Neutrophil (primary cell): ENCODE data around the gene AADACL3.

Experiments
- H3K27ac ChIP-seq: fragments of 200-600 bp; sonication (generic); 2 replicates; pipeline ENCODE4 v1.5.1; 2016; ENCODE audit warnings: mild to moderate bottlenecking, moderate library complexity
- H3K27me3 ChIP-seq: fragments of 200-600 bp; sonication (generic); 2 replicates; pipeline ENCODE4 v1.6.0; 2016; ENCODE audit warnings: mild to moderate bottlenecking
- H3K36me3 ChIP-seq: fragments of 200-600 bp; sonication (generic); 2 replicates; pipeline ENCODE4 v1.5.1; 2017
- H3K4me1 ChIP-seq, 2 experiments: fragments of 200-600 bp in 1 of 2; sonication (generic) in 1 of 2; 1 replicate in 1 of 2; 2 replicates in 1 of 2; pipeline versions ENCODE4 v1.5.1 to v1.6.1; 2013 to 2016; ENCODE audit warnings: low read depth in 1 of 2, low read length in 1 of 2, mild to moderate bottlenecking in 1 of 2, moderate library complexity in 1 of 2; ENCODE audit not compliant: control insufficient read depth in 1 of 2, insufficient read depth in 1 of 2
- H3K4me3 ChIP-seq, 2 experiments: fragments of 200-600 bp in 1 of 2; sonication (generic) in 1 of 2; 1 replicate in 1 of 2; 2 replicates in 1 of 2; pipeline ENCODE4 v1.5.1; 2013 to 2016; ENCODE audit warnings: low read depth in 1 of 2, low read length in 1 of 2, mild to moderate bottlenecking in 1 of 2, moderate library complexity in 1 of 2
- H3K9me3 ChIP-seq: fragments of 200-600 bp; sonication (generic); 2 replicates; pipeline ENCODE4 v1.5.1; 2016
- CTCF ChIP-seq: fragments of 200-600 bp; sonication (generic); IDR thresholded peaks from 2 replicates; pipeline ENCODE4 v1.5.1; 2016; ENCODE audit warnings: antibody characterized with exemption

AADACL3 gene

GRCh38 chr1:12697397-12697796, 18.5 kb upstream of the AADACL3 start:
- H3K36me3 ChIP-seq: no peaks in the 10 kb centered on the region
- H3K9me3 ChIP-seq: no peaks in the 10 kb centered on the region
- H3K4me1 ChIP-seq: peaks cover 13 to 17% of the 10 kb centered on the region in 2 experiments
- no peaks in the 10 kb centered on the region for H3K27me3 ChIP-seq
- H3K4me3 ChIP-seq: no peak overlapping the region
- no peak overlapping the region for H3K27ac ChIP-seq
- TF ChIP-seq CTCF: no peak

DNA sequence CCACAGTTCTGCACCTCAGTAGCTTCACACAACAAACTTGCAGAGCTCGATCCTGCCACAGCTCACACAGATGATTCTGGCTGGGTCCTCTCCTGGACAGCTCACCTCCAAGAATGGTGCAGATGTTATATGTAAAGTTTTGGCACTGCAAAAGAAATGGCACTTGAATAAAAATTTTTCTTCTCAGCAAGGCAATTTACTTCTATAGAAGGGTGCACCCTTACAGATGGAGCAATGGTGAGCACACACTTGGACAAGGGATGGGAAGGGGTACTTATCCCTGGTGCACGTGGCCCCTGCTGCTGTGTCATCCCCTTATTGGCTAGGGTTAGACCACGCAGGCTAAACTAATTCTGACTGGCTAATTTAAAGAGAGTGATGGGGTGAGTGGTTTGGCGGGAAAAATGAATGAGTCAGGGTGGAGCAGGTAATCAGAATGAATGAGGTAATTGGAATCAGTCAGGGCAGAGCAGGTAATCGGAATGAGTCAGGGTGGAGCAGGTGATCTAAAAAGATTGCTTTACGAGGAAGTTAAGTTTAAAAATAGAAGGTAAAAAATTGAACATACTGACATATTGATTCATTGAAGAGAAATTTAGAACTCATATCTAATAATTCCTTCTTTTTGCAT, 12.0 kb upstream of the AADACL3 start:
- Histone ChIP-seq H3K27me3 (no peaks in the 10 kb centered on the region), H3K9me3 (no peaks in the 10 kb centered on the region), H3K4me3 (no peak overlapping the region), H3K4me1 (peaks cover 18 to 21% of the 10 kb centered on the region in 2 experiments), H3K27ac (no peak overlapping the region), H3K36me3 (no peaks in the 10 kb centered on the region)
- no peak for TF ChIP-seq CTCF

DNA sequence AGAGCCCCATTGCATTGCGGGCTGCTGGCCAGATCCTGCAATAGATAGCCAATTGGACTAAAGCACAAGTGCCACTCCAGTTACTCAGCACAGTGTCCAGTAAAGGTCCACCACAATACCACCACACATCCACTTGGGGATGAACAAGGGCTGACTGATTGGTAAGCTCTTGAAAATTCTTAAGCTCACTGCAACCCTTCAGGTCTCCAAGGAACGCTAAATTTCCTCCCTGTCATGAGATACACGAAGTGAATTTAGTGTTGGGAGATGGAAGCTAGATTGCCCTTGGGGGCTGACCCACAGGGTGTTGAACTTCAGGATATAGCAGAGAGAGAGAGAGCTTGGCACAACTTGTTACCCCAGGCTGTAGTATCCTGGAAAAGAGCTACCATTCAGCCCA, 9.8 kb upstream of the AADACL3 start:
- H3K4me3 ChIP-seq: no peak overlapping the region
- TF ChIP-seq CTCF: no peak
- peaks cover 39 to 42% of the 10 kb centered on the region in 2 experiments for H3K4me1 ChIP-seq
- H3K27ac ChIP-seq: no peak overlapping the region
- no peaks in the 10 kb centered on the region for H3K27me3 ChIP-seq
- no peaks in the 10 kb centered on the region for H3K9me3 ChIP-seq
- no peaks in the 10 kb centered on the region for H3K36me3 ChIP-seq

GRCh38 chr1:12708396-12709090, 7.4 kb upstream of the AADACL3 start:
- TF ChIP-seq CTCF: no peak
- Histone ChIP-seq H3K4me1 (peaks cover 64 to 67% of the 10 kb centered on the region in 2 experiments), H3K9me3 (no peaks in the 10 kb centered on the region), H3K4me3 (peak overlapping the region in 1 of 2 experiments; percentile 6), H3K27ac (peak overlapping the region; percentile 65), H3K36me3 (no peaks in the 10 kb centered on the region), H3K27me3 (no peaks in the 10 kb centered on the region)

DNA sequence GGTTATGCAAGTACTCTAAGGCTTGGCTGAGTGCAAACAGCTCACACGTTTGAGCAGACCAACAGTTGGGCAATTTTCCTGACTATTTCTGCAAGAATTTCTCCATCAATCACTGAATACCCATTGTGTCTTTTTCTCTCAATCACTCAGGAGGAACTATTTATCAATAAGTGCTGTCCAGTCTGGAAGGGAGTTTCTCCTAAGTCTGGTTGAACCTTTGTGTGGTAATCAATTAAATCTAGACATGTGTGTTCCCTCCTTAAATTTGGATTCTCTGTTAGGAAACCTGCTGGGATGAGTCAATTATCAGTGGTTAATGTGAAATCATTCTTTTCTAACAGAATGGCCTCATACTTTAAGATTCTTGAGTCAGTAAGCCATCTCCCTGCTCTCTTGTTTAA, 6.8 kb upstream of the AADACL3 start:
- Histone ChIP-seq H3K27ac (peak overlapping the region; percentile 65), H3K36me3 (no peaks in the 10 kb centered on the region), H3K9me3 (no peaks in the 10 kb centered on the region), H3K4me3 (peak overlapping the region in 1 of 2 experiments; percentile 6), H3K4me1 (peaks cover 68 to 73% of the 10 kb centered on the region in 2 experiments), H3K27me3 (no peaks in the 10 kb centered on the region)
- no peak for TF ChIP-seq CTCF
